ENCODE results near the gene ATP1A1. TPM values are rescaled to one million over a fixed set of nuclear protein-coding genes. Genes with fewer than 3 reads are reported as not detected.

The ATP1A1 gene
- total and polyA plus RNA-seq, 9 of the 15 experiments (the other 6 are each of a cell fraction or from before 2014, with no cell fraction given), result 99.3 to 513 (median 234) TPM

- TF ChIP-seq ETV6 (IDR thresholded peaks at IDR 0.05; ENCODE audit: borderline replicate concordance in 1 of 2, low read depth in 2 of 2, low read length in 1 of 2) (peak in 1 of 2 experiments; percentile 52; a peak in 1 of 4 replicates), ETV6 (CRISPR knock-in tag; IDR thresholded peaks at IDR 0.05; ENCODE audit: borderline replicate concordance) (no peak), BMI1 (IDR thresholded peaks at IDR 0.05; ENCODE audit: low read length) (no peak), POLR3A (IDR thresholded peaks at IDR 0.05; ENCODE audit: borderline replicate concordance, extremely low read depth, insufficient read depth, insufficient read length) (no peak), MEIS2 (IDR thresholded peaks at IDR 0.05; ENCODE audit: partially characterized antibody) (peak; percentile 100), PHB2 (IDR thresholded peaks at IDR 0.05; ENCODE audit: low read depth) (no peak), MLLT1 (IDR thresholded peaks at IDR 0.05) (peak in 1 of 2 experiments; percentile 93; a peak in 2 of 4 replicates), MAZ (CRISPR knock-in tag; conservative IDR thresholded peaks at IDR 0.05 in 1 of 2, IDR thresholded peaks at IDR 0.05 in 1 of 2) (no peak; a peak in 1 of 4 replicates), ATF7 (IDR thresholded peaks at IDR 0.05) (peak; percentile 67), MAX (CRISPR knock-in tag; IDR thresholded peaks at IDR 0.05) (no peak), MTA1 (IDR thresholded peaks at IDR 0.05; ENCODE audit: borderline replicate concordance) (peak; percentile 66), NFE2L1 (tag; IDR thresholded peaks at IDR 0.05; ENCODE audit: borderline replicate concordance, low read depth) (no peak)
- TF ChIP-seq, protein P1, sequence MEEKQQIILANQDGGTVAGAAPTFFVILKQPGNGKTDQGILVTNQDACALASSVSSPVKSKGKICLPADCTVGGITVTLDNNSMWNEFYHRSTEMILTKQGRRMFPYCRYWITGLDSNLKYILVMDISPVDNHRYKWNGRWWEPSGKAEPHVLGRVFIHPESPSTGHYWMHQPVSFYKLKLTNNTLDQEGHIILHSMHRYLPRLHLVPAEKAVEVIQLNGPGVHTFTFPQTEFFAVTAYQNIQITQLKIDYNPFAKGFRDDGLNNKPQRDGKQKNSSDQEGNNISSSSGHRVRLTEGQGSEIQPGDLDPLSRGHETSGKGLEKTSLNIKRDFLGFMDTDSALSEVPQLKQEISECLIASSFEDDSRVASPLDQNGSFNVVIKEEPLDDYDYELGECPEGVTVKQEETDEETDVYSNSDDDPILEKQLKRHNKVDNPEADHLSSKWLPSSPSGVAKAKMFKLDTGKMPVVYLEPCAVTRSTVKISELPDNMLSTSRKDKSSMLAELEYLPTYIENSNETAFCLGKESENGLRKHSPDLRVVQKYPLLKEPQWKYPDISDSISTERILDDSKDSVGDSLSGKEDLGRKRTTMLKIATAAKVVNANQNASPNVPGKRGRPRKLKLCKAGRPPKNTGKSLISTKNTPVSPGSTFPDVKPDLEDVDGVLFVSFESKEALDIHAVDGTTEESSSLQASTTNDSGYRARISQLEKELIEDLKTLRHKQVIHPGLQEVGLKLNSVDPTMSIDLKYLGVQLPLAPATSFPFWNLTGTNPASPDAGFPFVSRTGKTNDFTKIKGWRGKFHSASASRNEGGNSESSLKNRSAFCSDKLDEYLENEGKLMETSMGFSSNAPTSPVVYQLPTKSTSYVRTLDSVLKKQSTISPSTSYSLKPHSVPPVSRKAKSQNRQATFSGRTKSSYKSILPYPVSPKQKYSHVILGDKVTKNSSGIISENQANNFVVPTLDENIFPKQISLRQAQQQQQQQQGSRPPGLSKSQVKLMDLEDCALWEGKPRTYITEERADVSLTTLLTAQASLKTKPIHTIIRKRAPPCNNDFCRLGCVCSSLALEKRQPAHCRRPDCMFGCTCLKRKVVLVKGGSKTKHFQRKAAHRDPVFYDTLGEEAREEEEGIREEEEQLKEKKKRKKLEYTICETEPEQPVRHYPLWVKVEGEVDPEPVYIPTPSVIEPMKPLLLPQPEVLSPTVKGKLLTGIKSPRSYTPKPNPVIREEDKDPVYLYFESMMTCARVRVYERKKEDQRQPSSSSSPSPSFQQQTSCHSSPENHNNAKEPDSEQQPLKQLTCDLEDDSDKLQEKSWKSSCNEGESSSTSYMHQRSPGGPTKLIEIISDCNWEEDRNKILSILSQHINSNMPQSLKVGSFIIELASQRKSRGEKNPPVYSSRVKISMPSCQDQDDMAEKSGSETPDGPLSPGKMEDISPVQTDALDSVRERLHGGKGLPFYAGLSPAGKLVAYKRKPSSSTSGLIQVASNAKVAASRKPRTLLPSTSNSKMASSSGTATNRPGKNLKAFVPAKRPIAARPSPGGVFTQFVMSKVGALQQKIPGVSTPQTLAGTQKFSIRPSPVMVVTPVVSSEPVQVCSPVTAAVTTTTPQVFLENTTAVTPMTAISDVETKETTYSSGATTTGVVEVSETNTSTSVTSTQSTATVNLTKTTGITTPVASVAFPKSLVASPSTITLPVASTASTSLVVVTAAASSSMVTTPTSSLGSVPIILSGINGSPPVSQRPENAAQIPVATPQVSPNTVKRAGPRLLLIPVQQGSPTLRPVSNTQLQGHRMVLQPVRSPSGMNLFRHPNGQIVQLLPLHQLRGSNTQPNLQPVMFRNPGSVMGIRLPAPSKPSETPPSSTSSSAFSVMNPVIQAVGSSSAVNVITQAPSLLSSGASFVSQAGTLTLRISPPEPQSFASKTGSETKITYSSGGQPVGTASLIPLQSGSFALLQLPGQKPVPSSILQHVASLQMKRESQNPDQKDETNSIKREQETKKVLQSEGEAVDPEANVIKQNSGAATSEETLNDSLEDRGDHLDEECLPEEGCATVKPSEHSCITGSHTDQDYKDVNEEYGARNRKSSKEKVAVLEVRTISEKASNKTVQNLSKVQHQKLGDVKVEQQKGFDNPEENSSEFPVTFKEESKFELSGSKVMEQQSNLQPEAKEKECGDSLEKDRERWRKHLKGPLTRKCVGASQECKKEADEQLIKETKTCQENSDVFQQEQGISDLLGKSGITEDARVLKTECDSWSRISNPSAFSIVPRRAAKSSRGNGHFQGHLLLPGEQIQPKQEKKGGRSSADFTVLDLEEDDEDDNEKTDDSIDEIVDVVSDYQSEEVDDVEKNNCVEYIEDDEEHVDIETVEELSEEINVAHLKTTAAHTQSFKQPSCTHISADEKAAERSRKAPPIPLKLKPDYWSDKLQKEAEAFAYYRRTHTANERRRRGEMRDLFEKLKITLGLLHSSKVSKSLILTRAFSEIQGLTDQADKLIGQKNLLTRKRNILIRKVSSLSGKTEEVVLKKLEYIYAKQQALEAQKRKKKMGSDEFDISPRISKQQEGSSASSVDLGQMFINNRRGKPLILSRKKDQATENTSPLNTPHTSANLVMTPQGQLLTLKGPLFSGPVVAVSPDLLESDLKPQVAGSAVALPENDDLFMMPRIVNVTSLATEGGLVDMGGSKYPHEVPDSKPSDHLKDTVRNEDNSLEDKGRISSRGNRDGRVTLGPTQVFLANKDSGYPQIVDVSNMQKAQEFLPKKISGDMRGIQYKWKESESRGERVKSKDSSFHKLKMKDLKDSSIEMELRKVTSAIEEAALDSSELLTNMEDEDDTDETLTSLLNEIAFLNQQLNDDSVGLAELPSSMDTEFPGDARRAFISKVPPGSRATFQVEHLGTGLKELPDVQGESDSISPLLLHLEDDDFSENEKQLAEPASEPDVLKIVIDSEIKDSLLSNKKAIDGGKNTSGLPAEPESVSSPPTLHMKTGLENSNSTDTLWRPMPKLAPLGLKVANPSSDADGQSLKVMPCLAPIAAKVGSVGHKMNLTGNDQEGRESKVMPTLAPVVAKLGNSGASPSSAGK (IDR thresholded peaks at IDR 0.05), result no peak
Observed at GRCh38 chr1:116420417-116421200, 47.6 kb downstream of the ATP1A1 start (continued).
